ENCODE measurements around the gene TTLL11. TPM values are rescaled to one million over a fixed set of nuclear protein-coding genes. Genes with fewer than 3 reads are reported as not detected.

TTLL11 gene
- total RNA-seq, 1 donor from 2014 or later: 0.75 TPM

DNA sequence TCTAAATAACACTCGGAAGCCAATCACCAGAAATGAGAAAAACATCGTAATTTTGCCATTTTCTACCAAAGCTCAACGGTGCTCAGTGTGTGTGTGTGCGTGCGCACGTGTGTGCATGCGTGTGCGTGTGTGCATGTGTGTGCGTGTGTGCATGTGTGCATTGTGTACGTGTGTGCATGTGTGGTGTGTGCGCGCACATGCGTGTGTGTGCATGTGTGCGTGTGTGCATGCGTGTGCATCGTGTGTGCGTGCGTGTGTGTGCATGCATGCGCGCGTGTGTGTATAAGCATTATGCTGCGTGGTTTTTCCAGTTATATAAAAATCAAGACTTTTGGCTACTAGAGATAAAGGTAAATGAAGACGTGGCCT, 276.7 kb downstream of the TTLL11 start:
- no peak for DNase-seq (ENCODE audit: low spot score)
- no peak for TF ChIP-seq EZH2phosphoT487 (IDR thresholded peaks at IDR 0.05)
- Mint-ChIP-seq H3K27me3 (ENCODE audit: insufficient read depth, low read depth) (peaks cover 23% of the 10 kb centered on the region), H3K36me3 (no peaks in the 10 kb centered on the region), H3K4me1 (peaks cover 83% of the 10 kb centered on the region), H3K4me3 (no peak overlapping the region), H3K27ac (peak overlapping the region; percentile 48), H3K9me3 (no peaks in the 10 kb centered on the region)
- Histone ChIP-seq H3F3A (ENCODE audit: low read depth) (peaks cover 14% of the 10 kb centered on the region), H3K27ac (no peak overlapping the region), H3K4me1 (peaks cover 44% of the 10 kb centered on the region), H3K36me3 (no peaks in the 10 kb centered on the region), H4K20me1 (ENCODE audit: low read depth) (no peaks in the 10 kb centered on the region), H3K4me3 (no peak overlapping the region), H3K27me3 (no peaks in the 10 kb centered on the region), H3K9me3 (ENCODE audit: low read depth) (no peaks in the 10 kb centered on the region), H3K4me2 (no peak overlapping the region), H3K9ac (no peak overlapping the region), H2AFZ (replicated peaks) (no peak overlapping the region), H3K79me2 (ENCODE audit: low read depth) (no peaks in the 10 kb centered on the region)

DNA sequence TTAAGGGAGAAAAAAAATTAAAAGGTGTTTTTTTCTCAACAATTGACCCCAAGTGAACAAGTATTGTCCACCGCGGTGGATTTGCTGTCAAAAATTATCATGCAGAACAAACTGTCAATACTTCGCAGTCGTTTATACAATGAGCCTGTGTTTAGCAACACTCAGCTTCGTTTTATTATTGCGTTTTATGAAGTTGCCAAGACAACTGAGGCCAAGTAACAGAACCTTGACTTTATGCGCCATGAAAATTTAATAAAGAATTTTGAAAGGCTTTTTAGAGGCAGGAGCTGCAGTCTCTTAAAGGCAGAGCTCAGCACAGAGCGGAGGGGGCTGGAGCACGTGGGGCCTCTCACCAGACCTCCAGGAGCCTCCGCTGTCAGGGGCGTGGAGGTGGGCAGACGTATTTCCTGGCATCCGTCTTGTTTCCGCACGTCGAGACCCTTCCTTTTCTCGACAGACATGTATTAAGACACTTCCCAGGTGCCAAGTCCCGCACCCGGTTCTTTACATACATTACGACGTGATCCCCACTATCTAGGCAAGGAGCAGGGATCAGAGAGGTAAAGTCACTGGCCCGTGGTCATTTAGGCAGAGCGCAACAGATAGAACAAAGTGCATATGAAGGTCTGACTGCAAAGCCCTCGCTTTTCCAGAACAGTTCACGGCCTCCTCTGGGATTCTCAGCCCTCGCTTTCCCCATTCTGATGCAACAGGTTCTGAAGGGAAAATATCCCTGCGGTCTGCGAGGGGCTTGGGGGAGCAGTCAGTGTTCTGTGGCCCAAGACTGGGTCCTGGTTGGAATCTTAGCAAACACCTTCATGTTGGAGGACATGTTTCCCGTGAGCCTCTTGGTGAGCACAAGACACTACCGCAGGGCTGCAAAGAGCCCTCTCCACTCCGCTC, 277.3 kb downstream of the TTLL11 start:
- no peak for TF ChIP-seq EZH2phosphoT487 (IDR thresholded peaks at IDR 0.05)
- TF ChIP-seq EZH2 (IDR thresholded peaks at IDR 0.05): no peak
- TF ChIP-seq, protein P1, sequence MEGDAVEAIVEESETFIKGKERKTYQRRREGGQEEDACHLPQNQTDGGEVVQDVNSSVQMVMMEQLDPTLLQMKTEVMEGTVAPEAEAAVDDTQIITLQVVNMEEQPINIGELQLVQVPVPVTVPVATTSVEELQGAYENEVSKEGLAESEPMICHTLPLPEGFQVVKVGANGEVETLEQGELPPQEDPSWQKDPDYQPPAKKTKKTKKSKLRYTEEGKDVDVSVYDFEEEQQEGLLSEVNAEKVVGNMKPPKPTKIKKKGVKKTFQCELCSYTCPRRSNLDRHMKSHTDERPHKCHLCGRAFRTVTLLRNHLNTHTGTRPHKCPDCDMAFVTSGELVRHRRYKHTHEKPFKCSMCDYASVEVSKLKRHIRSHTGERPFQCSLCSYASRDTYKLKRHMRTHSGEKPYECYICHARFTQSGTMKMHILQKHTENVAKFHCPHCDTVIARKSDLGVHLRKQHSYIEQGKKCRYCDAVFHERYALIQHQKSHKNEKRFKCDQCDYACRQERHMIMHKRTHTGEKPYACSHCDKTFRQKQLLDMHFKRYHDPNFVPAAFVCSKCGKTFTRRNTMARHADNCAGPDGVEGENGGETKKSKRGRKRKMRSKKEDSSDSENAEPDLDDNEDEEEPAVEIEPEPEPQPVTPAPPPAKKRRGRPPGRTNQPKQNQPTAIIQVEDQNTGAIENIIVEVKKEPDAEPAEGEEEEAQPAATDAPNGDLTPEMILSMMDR (IDR thresholded peaks at IDR 0.05): no peak
- no peak overlapping the region for H3K4me2 ChIP-seq
- no peaks in the 10 kb centered on the region for H3K9me3 Mint-ChIP-seq
- H3K27ac ChIP-seq: no peak overlapping the region
- H2AFZ ChIP-seq (replicated peaks): no peak overlapping the region
- H4K20me1 ChIP-seq (ENCODE audit: low read depth): no peaks in the 10 kb centered on the region
- H3K4me3 Mint-ChIP-seq: no peak overlapping the region
- no peaks in the 10 kb centered on the region for H3K36me3 ChIP-seq
- H3K9me3 ChIP-seq (ENCODE audit: low read depth): no peaks in the 10 kb centered on the region
- peaks cover 19% of the 10 kb centered on the region for H3K27me3 Mint-ChIP-seq (ENCODE audit: insufficient read depth, low read depth)
- peaks cover 78% of the 10 kb centered on the region for H3K4me1 Mint-ChIP-seq
- no peaks in the 10 kb centered on the region for H3K27me3 ChIP-seq
- H3K27ac Mint-ChIP-seq: peak overlapping the region; percentile 48
- H3K4me3 ChIP-seq: no peak overlapping the region
- H3K9ac ChIP-seq: no peak overlapping the region
- peaks cover 43% of the 10 kb centered on the region for H3K4me1 ChIP-seq
- no peaks in the 10 kb centered on the region for H3K79me2 ChIP-seq (ENCODE audit: low read depth)
- peaks cover 14% of the 10 kb centered on the region for H3F3A ChIP-seq (ENCODE audit: low read depth)
- DNase-seq (ENCODE audit: low spot score): no peak
- no peaks in the 10 kb centered on the region for H3K36me3 Mint-ChIP-seq

DNA sequence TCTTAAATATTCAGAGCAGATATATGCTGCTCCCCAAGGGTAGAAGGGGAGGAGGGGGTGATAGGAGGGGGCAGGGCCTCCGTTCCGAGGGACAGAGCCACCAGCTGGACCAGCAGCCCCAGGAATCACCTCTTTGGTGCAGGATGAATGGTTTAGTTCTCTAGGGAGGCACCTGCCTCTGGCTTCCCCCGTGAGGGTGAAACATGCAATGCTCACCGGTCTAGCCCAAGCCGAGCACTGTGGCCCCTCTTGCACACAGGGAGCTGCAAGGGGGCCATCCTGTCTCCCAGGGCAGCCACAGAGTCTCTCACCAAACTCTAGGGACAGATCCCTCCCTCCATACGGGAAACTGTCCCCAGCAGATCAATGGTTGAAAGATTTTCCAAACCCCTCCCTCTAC, 278.0 kb downstream of the TTLL11 start:
- Mint-ChIP-seq H3K36me3 (no peaks in the 10 kb centered on the region), H3K9me3 (no peaks in the 10 kb centered on the region), H3K4me1 (peaks cover 71% of the 10 kb centered on the region), H3K4me3 (no peak overlapping the region), H3K27ac (no peak overlapping the region), H3K27me3 (ENCODE audit: insufficient read depth, low read depth) (peaks cover 19% of the 10 kb centered on the region)
- H3K79me2 ChIP-seq (ENCODE audit: low read depth): no peaks in the 10 kb centered on the region
- H3K27me3 ChIP-seq: no peaks in the 10 kb centered on the region
- H3K4me3 ChIP-seq: no peak overlapping the region
- peaks cover 9% of the 10 kb centered on the region for H3F3A ChIP-seq (ENCODE audit: low read depth)
- no peak overlapping the region for H3K9ac ChIP-seq
- no peak overlapping the region for H3K27ac ChIP-seq
- peaks cover 36% of the 10 kb centered on the region for H3K4me1 ChIP-seq
- DNase-seq (ENCODE audit: low spot score): no peak
- H4K20me1 ChIP-seq (ENCODE audit: low read depth): no peaks in the 10 kb centered on the region
- H2AFZ ChIP-seq (replicated peaks): no peak overlapping the region
- TF ChIP-seq EZH2phosphoT487 (IDR thresholded peaks at IDR 0.05) (no peak), EZH2 (IDR thresholded peaks at IDR 0.05) (no peak)
- TF ChIP-seq, protein P1 (IDR thresholded peaks at IDR 0.05): no peak
- H3K36me3 ChIP-seq: no peaks in the 10 kb centered on the region
- no peaks in the 10 kb centered on the region for H3K9me3 ChIP-seq (ENCODE audit: low read depth)
- no peak overlapping the region for H3K4me2 ChIP-seq

DNA sequence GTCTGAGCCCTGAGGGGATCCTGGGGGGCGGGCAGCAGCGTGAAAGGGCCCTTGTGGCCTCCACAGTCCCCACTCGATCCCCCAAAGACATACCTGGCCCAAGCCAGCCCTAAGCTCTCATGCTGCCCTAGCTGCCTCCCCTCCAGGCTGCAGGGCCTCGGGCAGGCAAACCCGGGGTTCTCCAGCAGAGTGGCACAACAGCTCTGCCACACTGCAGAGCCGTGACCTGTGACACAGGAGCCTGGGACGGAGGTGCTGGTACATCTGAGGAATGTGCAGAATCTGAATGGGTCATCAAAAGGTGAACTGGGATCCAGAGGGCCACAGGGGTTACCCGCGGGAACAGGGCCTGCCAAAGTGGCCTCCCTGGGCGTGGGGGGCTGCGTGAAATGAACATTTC, 278.5 kb downstream of the TTLL11 start:
- Mint-ChIP-seq H3K4me3 (no peak overlapping the region), H3K4me1 (peaks cover 68% of the 10 kb centered on the region), H3K27ac (no peak overlapping the region), H3K27me3 (ENCODE audit: insufficient read depth, low read depth) (peaks cover 19% of the 10 kb centered on the region), H3K36me3 (no peaks in the 10 kb centered on the region), H3K9me3 (no peaks in the 10 kb centered on the region)
- Histone ChIP-seq H3K9me3 (ENCODE audit: low read depth) (no peaks in the 10 kb centered on the region), H3K27me3 (no peaks in the 10 kb centered on the region), H3K4me2 (no peak overlapping the region), H3K79me2 (ENCODE audit: low read depth) (no peaks in the 10 kb centered on the region), H3K4me1 (peaks cover 32% of the 10 kb centered on the region), H3F3A (ENCODE audit: low read depth) (peaks cover 4% of the 10 kb centered on the region), H3K4me3 (no peak overlapping the region), H3K27ac (no peak overlapping the region), H3K36me3 (no peaks in the 10 kb centered on the region), H2AFZ (replicated peaks) (no peak overlapping the region), H3K9ac (no peak overlapping the region), H4K20me1 (ENCODE audit: low read depth) (no peaks in the 10 kb centered on the region)
- DNase-seq (ENCODE audit: low spot score): no peak
- TF ChIP-seq EZH2 (IDR thresholded peaks at IDR 0.05): no peak
- TF ChIP-seq, protein P1 (IDR thresholded peaks at IDR 0.05): no peak
- no peak for TF ChIP-seq EZH2phosphoT487 (IDR thresholded peaks at IDR 0.05)

Measured in neural progenitor cell (in vitro differentiated cells).